Measurements from ENCODE around the gene LRSAM1. TPM values are rescaled to one million over a fixed set of nuclear protein-coding genes. Genes with fewer than 3 reads are reported as not detected.

Gene LRSAM1
- total RNA-seq, 1 donor from 2014 or later = 27.5 TPM

- DNase-seq (ENCODE audit: low spot score) = no peak
- H3K27ac Mint-ChIP-seq (ENCODE audit: unreplicated experiment) = peak overlapping the region; percentile 83
- peaks cover 71% of the 10 kb centered on the region for H3K4me1 Mint-ChIP-seq (ENCODE audit: low read depth)
- TF ChIP-seq CTCF (IDR thresholded peaks at IDR 0.05) = no peak
- no peaks in the 10 kb centered on the region for H3K27me3 Mint-ChIP-seq (ENCODE audit: low read depth)
- no peak overlapping the region for H3K4me3 Mint-ChIP-seq (ENCODE audit: unreplicated experiment)
- H3K36me3 Mint-ChIP-seq (ENCODE audit: low read depth) = no peaks in the 10 kb centered on the region
- H3K9me3 Mint-ChIP-seq (ENCODE audit: low read depth) = no peaks in the 10 kb centered on the region
Measured at GRCh38 chr9:127537014-127537413, 85.7 kb downstream of the LRSAM1 start.

GRCh38 chr9:127537792-127538191 lies 86.5 kb downstream of the LRSAM1 start:
- Mint-ChIP-seq H3K9me3 (ENCODE audit: low read depth) (no peaks in the 10 kb centered on the region), H3K36me3 (ENCODE audit: low read depth) (no peaks in the 10 kb centered on the region)

GRCh38 chr9:127538849-127539258 lies 87.5 kb downstream of the LRSAM1 start:
- no peaks in the 10 kb centered on the region for H3K27me3 Mint-ChIP-seq (ENCODE audit: low read depth)
- DNase-seq (ENCODE audit: low spot score) = no peak
- peak overlapping the region; percentile 84 for H3K27ac Mint-ChIP-seq (ENCODE audit: unreplicated experiment)
- H3K9me3 Mint-ChIP-seq (ENCODE audit: low read depth) = no peaks in the 10 kb centered on the region
- TF ChIP-seq CTCF (IDR thresholded peaks at IDR 0.05) = no peak
- peaks cover 88% of the 10 kb centered on the region for H3K4me1 Mint-ChIP-seq (ENCODE audit: low read depth)
- H3K4me3 Mint-ChIP-seq (ENCODE audit: unreplicated experiment) = no peak overlapping the region
- H3K36me3 Mint-ChIP-seq (ENCODE audit: low read depth) = no peaks in the 10 kb centered on the region

More at GRCh38 chr9:127537792-127538191, 86.5 kb downstream of the LRSAM1 start:
- no peak for DNase-seq (ENCODE audit: low spot score)
- Mint-ChIP-seq H3K27me3 (ENCODE audit: low read depth) (no peaks in the 10 kb centered on the region), H3K4me1 (ENCODE audit: low read depth) (peaks cover 77% of the 10 kb centered on the region), H3K4me3 (ENCODE audit: unreplicated experiment) (no peak overlapping the region), H3K27ac (ENCODE audit: unreplicated experiment) (peak overlapping the region; percentile 83)
- TF ChIP-seq CTCF (IDR thresholded peaks at IDR 0.05) = peak; percentile 67

- Mint-ChIP-seq H3K4me1 (ENCODE audit: low read depth) (peaks cover 91% of the 10 kb centered on the region), H3K27ac (ENCODE audit: unreplicated experiment) (peak overlapping the region; percentile 84), H3K4me3 (ENCODE audit: unreplicated experiment) (no peak overlapping the region), H3K27me3 (ENCODE audit: low read depth) (no peaks in the 10 kb centered on the region), H3K36me3 (ENCODE audit: low read depth) (no peaks in the 10 kb centered on the region), H3K9me3 (ENCODE audit: low read depth) (no peaks in the 10 kb centered on the region)
- no peak for TF ChIP-seq CTCF (IDR thresholded peaks at IDR 0.05)
- DNase-seq (ENCODE audit: low spot score) = no peak
Measured at GRCh38 chr9:127539259-127539981, 88.1 kb downstream of the LRSAM1 start.

- H3K4me3 Mint-ChIP-seq (ENCODE audit: unreplicated experiment) = no peak overlapping the region
- TF ChIP-seq CTCF (IDR thresholded peaks at IDR 0.05) = no peak
- H3K9me3 Mint-ChIP-seq (ENCODE audit: low read depth) = no peaks in the 10 kb centered on the region
- no peaks in the 10 kb centered on the region for H3K27me3 Mint-ChIP-seq (ENCODE audit: low read depth)
- H3K27ac Mint-ChIP-seq (ENCODE audit: unreplicated experiment) = peak overlapping the region; percentile 51
- peaks cover 91% of the 10 kb centered on the region for H3K4me1 Mint-ChIP-seq (ENCODE audit: low read depth)
- no peak for DNase-seq (ENCODE audit: low spot score)
- no peaks in the 10 kb centered on the region for H3K36me3 Mint-ChIP-seq (ENCODE audit: low read depth)
Measured at GRCh38 chr9:127539982-127540663, 88.8 kb downstream of the LRSAM1 start.

Measured in chondrocyte (in vitro differentiated cells).